GM12878 (cell line): Measurements from ENCODE around the gene CBR3. TPM values are rescaled to one million over a fixed set of nuclear protein-coding genes. Genes with fewer than 3 reads are reported as not detected.

Experiments used
- ATAC-seq: fragments of 200-7000 bp; cut with Tn5 transposase; 3 replicates; pipeline ENCODE4 v1.9.1; 2020; ENCODE audit warnings: mild to moderate bottlenecking, moderate library complexity
- BruUV-seq: library from RNA; stranded (reverse); fragments of 400-500 nt; replicated peaks from 2 replicates; lab custom pipeline; 2021; lab: Mats Ljungman, UMichigan
- CTCF ChIA-PET: fragments of 300-600 bp; sonication (Branson Sonifier 250); formaldehyde crosslinking; extraction: SDS; loops from one replicate; lab custom pipeline; 2021; ENCODE audit warnings: inconsistent platforms; lab: Yijun Ruan, JAX
- POLR2A ChIA-PET: fragments of 350-600 bp; formaldehyde crosslinking; extraction: SDS; loops from one replicate; lab custom pipeline; 2021; ENCODE audit warnings: inconsistent platforms; lab: Charles Lee
- RAD21 ChIA-PET: fragments of 300-600 bp; sonication (Branson Sonifier 250); formaldehyde crosslinking; loops from one replicate; lab custom pipeline; 2023; ENCODE audit warnings: antibody characterized with exemption; ENCODE audit not compliant: unreplicated experiment; lab: Charles Lee
- SMC1A ChIA-PET: fragments of 300-600 bp; sonication (Branson Sonifier 250); formaldehyde crosslinking; loops from one replicate; lab custom pipeline; 2023; ENCODE audit not compliant: unreplicated experiment, uncharacterized antibody; lab: Charles Lee
- DNase-seq: peaks from one replicate; pipeline ENCODE4 v3.0.0-alpha.2; 2011; ENCODE audit warnings: low read depth, low spot score
- FAIRE-seq: peaks from 3 replicates; lab custom pipeline; 2011; peaks lifted over from hg19 to GRCh38; lab: Jason Lieb, UNC
- H2AFZ ChIP-seq: 2 replicates; pipeline ENCODE4 v1.6.0; 2011; ENCODE audit warnings: low read depth, low read length, control low read depth; ENCODE audit not compliant: control insufficient read depth
- H3K27ac ChIP-seq: 2 replicates; pipeline ENCODE4 v1.5.1; 2011; ENCODE audit warnings: control low read depth; ENCODE audit not compliant: control insufficient read depth, insufficient read depth
- H3K27me3 ChIP-seq, 2 experiments: replicated peaks in 1 of 2; 2 replicates each; pipeline versions ENCODE4 v1.6.0 to v1.6.1; 2011; ENCODE audit warnings: low read length in 1 of 2; ENCODE audit not compliant: control insufficient read depth in 2 of 2, insufficient read depth in 2 of 2
- H3K36me3 ChIP-seq, 2 experiments: 2 replicates each; pipeline ENCODE4 v1.5.1; 2011; ENCODE audit warnings: low read length in 1 of 2; ENCODE audit not compliant: control insufficient read depth in 2 of 2, insufficient read depth in 2 of 2
- H3K4me1 ChIP-seq: 2 replicates; pipeline ENCODE4 v1.6.1; 2011; ENCODE audit warnings: mild to moderate bottlenecking, low read length, moderate library complexity, mixed read lengths; ENCODE audit not compliant: control insufficient read depth, insufficient read depth
- H3K4me2 ChIP-seq: 2 replicates; pipeline ENCODE4 v1.6.0; 2011; ENCODE audit warnings: control low read depth; ENCODE audit not compliant: control insufficient read depth, insufficient read depth
- H3K4me3 ChIP-seq: fragments of 200-600 bp; sonication (generic); 2 replicates; pipeline ENCODE4 v1.5.1; 2016
- H3K79me2 ChIP-seq: 2 replicates; pipeline ENCODE4 v1.6.0; 2011; ENCODE audit warnings: low read length; ENCODE audit not compliant: control insufficient read depth, insufficient read depth
- H3K9ac ChIP-seq: 2 replicates; pipeline ENCODE4 v1.8.0; 2011; ENCODE audit warnings: low read length, control low read depth, mixed read lengths; ENCODE audit not compliant: control insufficient read depth, insufficient read depth
- H3K9me3 ChIP-seq: replicated peaks from 3 replicates; pipeline ENCODE4 v1.5.1; 2011; ENCODE audit warnings: mild to moderate bottlenecking, low read length; ENCODE audit not compliant: control insufficient read depth, insufficient read depth
- H4K20me1 ChIP-seq: 2 replicates; pipeline ENCODE4 v1.6.0; 2011; ENCODE audit not compliant: control insufficient read depth, insufficient read depth
- BMI1 ChIP-seq: fragments of 450-650 bp; IDR thresholded peaks from 2 replicates; pipeline ENCODE4 v1.6.1; 2016; ENCODE audit warnings: mild to moderate bottlenecking, moderate library complexity, borderline replicate concordance
- HDGF ChIP-seq: fragments of 450-650 bp; IDR thresholded peaks from 2 replicates; pipeline ENCODE4 v1.6.1; 2016; ENCODE audit warnings: antibody characterized with exemption
- POLR2AphosphoS5 ChIP-seq: IDR thresholded peaks from 2 replicates; pipeline ENCODE4 v1.6.1; 2011; ENCODE audit warnings: mild to moderate bottlenecking, low read length, inconsistent platforms
- SIN3A ChIP-seq: IDR thresholded peaks from 2 replicates; pipeline ENCODE4 v1.6.1; 2012; ENCODE audit warnings: low read depth, low read length, improper control_type of control experiment
- SMAD1 ChIP-seq: fragments of 450-650 bp; IDR thresholded peaks from 2 replicates; pipeline ENCODE4 v1.6.1; 2018; ENCODE audit warnings: mild to moderate bottlenecking, low read depth; ENCODE audit not compliant: partially characterized antibody
- WGBS: methylation state at CpG from one replicate; pipeline ENCODE4 v1.1.6; 2016; ENCODE audit warnings: low lambda C conversion rate; ENCODE audit not compliant: insufficient replicate concordance, insufficient coverage; ENCODE audit errors: missing lambda C conversion rate; 5-methylcytosine and 5-hydroxymethylcytosine counted together
- in situ Hi-C: fragments of 300-500 bp; cut with MboI; formaldehyde crosslinking; loops from 9 replicates; pipeline ENCODE4 v1.14.3; 2018; ENCODE audit warnings: mixed read lengths
- intact Hi-C: fragments of 100-400 bp; cut with micrococcal nuclease; formaldehyde crosslinking; loops from one replicate; pipeline ENCODE4 v1.14.2; 2022; ENCODE audit not compliant: unreplicated experiment
- polyA plus RNA-seq, 11 experiments: library from polyadenylated mRNA; depleted of rRNA in 4 of 11; unstranded in 6 of 11; stranded (reverse) in 5 of 11; fragments of >200 nt; fragmentation: Nextera tagmentation in 4 of 11; fragmentation: Illumina TruSeq in 1 of 11; extraction: Ambion mirVana in 4 of 11; extraction: Trizol in 1 of 11; gene quantifications; 1 replicate in 1 of 11; 2 replicates in 10 of 11; pipeline versions ENCODE4 v1.2.1 to v1.2.3, GENCODE V29; 2011 to 2016; ENCODE audit warnings: inconsistent platforms in 2 of 11, missing spikeins in 2 of 11, low read depth in 1 of 11
- total RNA-seq, 4 experiments: library from RNA; depleted of rRNA in 3 of 4; stranded (reverse); fragments of >200 nt in 3 of 4; fragmentation: Illumina TruSeq in 1 of 4; extraction: Trizol in 1 of 4; gene quantifications; 2 replicates each; pipeline versions ENCODE4 v1.2.1 to v1.2.3, GENCODE V29; 2013 to 2021
- TF ChIP-seq, protein P1 (sequence below), 3 experiments: IDR thresholded peaks in 2 of 3; conservative IDR thresholded peaks in 1 of 3; 2 replicates each; pipeline ENCODE4 v1.5.1; 2011; ENCODE audit warnings: low read depth in 3 of 3, low read length in 3 of 3, mild to moderate bottlenecking in 3 of 3, control low read depth in 2 of 3, moderate library complexity in 2 of 3, inconsistent platforms in 1 of 3, mixed read lengths in 1 of 3; ENCODE audit not compliant: control insufficient read depth in 2 of 3, insufficient read depth in 1 of 3; ENCODE audit errors: extremely low read depth in 1 of 3
- TF ChIP-seq, protein P2 (sequence below): IDR thresholded peaks from 2 replicates; pipeline ENCODE4 v1.6.1; 2012; ENCODE audit warnings: improper control_type of control experiment, low read depth, low read length; ENCODE audit not compliant: insufficient replicate concordance
- TF ChIP-seq, protein P3 (sequence below): IDR thresholded peaks from 2 replicates; pipeline ENCODE4 v1.6.1; 2012; ENCODE audit warnings: low read depth, low read length, improper control_type of control experiment

Gene CBR3
- total and polyA plus RNA-seq, 10 of the 15 experiments (the other 5 are each of a cell fraction or from before 2014, with no cell fraction given), result 0.48 to 17.2 (median 11.2) TPM

DNA sequence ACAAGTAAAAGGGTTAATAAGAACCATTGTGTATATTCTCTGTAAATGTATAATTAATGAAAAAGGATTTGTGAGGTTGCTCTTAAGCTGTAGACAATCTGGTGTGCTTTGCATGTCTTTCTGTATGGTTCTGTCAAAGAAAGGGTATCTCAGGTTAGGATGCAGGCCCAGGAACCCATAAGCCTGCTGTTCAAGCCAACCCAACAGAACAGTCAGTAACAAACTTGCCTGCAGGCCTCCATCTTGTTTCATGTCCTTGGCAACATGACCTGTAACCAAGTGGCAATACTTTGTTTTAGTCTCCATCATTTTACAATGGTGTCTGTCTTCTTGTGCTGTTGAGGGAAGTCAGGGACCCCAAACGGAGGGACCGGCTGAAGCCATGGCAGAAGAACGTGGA lies 35.9 kb upstream of the CBR3 start:
- H3K4me1 ChIP-seq, result peaks cover 4% of the 10 kb centered on the region; the same call in 1 of the 2 replicates
- H3K36me3 ChIP-seq, result no peaks in the 10 kb centered on the region
- no peak overlapping the region for H3K4me2 ChIP-seq
- H4K20me1 ChIP-seq, result no peaks in the 10 kb centered on the region
- in situ Hi-C loops (no loop called here), intact Hi-C loops (loop anchor here (2.0 kb wide), 1 partner anchor 38 kb away; the partner anchor contains the start of gene SETD4)
- ChIA-PET SMC1A (no interaction called here), RAD21 (interaction anchor here (0.7 kb wide), 1 partner anchor 15 kb away, joined by 3 read pairs; no protein-coding TSS in a partner anchor), CTCF (interaction anchor here (0.9 kb wide), 2 partner anchors 39 to 70 kb away, joined by 3 to 4 read pairs; no protein-coding TSS in a partner anchor), POLR2A (no interaction called here)
- no peaks in the 10 kb centered on the region for H3K79me2 ChIP-seq
- H3K27me3 ChIP-seq, result no peaks in the 10 kb centered on the region
- no peak for ATAC-seq
- H3K4me3 ChIP-seq, result no peak overlapping the region
- no peak for FAIRE-seq
- no peak for DNase-seq
- no TSS peak for BruUV-seq
- no peak overlapping the region for H3K9ac ChIP-seq
- H3K27ac ChIP-seq, result no peak overlapping the region
- 89% methylated on average over 3 of the region's 3 CpGs for WGBS
- TF ChIP-seq, protein P1, sequence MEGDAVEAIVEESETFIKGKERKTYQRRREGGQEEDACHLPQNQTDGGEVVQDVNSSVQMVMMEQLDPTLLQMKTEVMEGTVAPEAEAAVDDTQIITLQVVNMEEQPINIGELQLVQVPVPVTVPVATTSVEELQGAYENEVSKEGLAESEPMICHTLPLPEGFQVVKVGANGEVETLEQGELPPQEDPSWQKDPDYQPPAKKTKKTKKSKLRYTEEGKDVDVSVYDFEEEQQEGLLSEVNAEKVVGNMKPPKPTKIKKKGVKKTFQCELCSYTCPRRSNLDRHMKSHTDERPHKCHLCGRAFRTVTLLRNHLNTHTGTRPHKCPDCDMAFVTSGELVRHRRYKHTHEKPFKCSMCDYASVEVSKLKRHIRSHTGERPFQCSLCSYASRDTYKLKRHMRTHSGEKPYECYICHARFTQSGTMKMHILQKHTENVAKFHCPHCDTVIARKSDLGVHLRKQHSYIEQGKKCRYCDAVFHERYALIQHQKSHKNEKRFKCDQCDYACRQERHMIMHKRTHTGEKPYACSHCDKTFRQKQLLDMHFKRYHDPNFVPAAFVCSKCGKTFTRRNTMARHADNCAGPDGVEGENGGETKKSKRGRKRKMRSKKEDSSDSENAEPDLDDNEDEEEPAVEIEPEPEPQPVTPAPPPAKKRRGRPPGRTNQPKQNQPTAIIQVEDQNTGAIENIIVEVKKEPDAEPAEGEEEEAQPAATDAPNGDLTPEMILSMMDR (IDR thresholded peaks at IDR 0.05 in 2 of 3, conservative IDR thresholded peaks at IDR 0.05 in 1 of 3; ENCODE audit: control insufficient read depth in 2 of 3, extremely low read depth in 1 of 3, insufficient read depth in 1 of 3, low read depth in 3 of 3, low read length in 3 of 3), result no peak
- no peak for TF ChIP-seq POLR2AphosphoS5
- TF ChIP-seq SMAD1, result no peak
- TF ChIP-seq, protein P2, sequence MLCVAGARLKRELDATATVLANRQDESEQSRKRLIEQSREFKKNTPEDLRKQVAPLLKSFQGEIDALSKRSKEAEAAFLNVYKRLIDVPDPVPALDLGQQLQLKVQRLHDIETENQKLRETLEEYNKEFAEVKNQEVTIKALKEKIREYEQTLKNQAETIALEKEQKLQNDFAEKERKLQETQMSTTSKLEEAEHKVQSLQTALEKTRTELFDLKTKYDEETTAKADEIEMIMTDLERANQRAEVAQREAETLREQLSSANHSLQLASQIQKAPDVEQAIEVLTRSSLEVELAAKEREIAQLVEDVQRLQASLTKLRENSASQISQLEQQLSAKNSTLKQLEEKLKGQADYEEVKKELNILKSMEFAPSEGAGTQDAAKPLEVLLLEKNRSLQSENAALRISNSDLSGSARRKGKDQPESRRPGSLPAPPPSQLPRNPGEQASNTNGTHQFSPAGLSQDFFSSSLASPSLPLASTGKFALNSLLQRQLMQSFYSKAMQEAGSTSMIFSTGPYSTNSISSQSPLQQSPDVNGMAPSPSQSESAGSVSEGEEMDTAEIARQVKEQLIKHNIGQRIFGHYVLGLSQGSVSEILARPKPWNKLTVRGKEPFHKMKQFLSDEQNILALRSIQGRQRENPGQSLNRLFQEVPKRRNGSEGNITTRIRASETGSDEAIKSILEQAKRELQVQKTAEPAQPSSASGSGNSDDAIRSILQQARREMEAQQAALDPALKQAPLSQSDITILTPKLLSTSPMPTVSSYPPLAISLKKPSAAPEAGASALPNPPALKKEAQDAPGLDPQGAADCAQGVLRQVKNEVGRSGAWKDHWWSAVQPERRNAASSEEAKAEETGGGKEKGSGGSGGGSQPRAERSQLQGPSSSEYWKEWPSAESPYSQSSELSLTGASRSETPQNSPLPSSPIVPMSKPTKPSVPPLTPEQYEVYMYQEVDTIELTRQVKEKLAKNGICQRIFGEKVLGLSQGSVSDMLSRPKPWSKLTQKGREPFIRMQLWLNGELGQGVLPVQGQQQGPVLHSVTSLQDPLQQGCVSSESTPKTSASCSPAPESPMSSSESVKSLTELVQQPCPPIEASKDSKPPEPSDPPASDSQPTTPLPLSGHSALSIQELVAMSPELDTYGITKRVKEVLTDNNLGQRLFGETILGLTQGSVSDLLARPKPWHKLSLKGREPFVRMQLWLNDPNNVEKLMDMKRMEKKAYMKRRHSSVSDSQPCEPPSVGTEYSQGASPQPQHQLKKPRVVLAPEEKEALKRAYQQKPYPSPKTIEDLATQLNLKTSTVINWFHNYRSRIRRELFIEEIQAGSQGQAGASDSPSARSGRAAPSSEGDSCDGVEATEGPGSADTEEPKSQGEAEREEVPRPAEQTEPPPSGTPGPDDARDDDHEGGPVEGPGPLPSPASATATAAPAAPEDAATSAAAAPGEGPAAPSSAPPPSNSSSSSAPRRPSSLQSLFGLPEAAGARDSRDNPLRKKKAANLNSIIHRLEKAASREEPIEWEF, result no peak
- TF ChIP-seq HDGF, result no peak
- no peak for TF ChIP-seq BMI1
- TF ChIP-seq, protein P3, sequence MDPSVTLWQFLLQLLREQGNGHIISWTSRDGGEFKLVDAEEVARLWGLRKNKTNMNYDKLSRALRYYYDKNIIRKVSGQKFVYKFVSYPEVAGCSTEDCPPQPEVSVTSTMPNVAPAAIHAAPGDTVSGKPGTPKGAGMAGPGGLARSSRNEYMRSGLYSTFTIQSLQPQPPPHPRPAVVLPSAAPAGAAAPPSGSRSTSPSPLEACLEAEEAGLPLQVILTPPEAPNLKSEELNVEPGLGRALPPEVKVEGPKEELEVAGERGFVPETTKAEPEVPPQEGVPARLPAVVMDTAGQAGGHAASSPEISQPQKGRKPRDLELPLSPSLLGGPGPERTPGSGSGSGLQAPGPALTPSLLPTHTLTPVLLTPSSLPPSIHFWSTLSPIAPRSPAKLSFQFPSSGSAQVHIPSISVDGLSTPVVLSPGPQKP, result no peak
- no peak for TF ChIP-seq SIN3A
- H3K9me3 ChIP-seq, result peaks cover 2% of the 10 kb centered on the region; the same call in 2 of the 3 replicates
- no peak overlapping the region for H2AFZ ChIP-seq
